ENCODE data around the gene ARAP1. TPM values are rescaled to one million over a fixed set of nuclear protein-coding genes. Genes with fewer than 3 reads are reported as not detected.
A peak's percentile ranks its signal among the peaks of the same experiment; 100 is the strongest.
"Not testable (repeated sequence)": the region's sequence is repeated elsewhere in the genome, so short reads cannot be mapped to it uniquely, and the experiment has no call there.

The ARAP1 gene
- 10 to 100 TPM; 84.3 to 89.6 TPM for total RNA-seq

DNA sequence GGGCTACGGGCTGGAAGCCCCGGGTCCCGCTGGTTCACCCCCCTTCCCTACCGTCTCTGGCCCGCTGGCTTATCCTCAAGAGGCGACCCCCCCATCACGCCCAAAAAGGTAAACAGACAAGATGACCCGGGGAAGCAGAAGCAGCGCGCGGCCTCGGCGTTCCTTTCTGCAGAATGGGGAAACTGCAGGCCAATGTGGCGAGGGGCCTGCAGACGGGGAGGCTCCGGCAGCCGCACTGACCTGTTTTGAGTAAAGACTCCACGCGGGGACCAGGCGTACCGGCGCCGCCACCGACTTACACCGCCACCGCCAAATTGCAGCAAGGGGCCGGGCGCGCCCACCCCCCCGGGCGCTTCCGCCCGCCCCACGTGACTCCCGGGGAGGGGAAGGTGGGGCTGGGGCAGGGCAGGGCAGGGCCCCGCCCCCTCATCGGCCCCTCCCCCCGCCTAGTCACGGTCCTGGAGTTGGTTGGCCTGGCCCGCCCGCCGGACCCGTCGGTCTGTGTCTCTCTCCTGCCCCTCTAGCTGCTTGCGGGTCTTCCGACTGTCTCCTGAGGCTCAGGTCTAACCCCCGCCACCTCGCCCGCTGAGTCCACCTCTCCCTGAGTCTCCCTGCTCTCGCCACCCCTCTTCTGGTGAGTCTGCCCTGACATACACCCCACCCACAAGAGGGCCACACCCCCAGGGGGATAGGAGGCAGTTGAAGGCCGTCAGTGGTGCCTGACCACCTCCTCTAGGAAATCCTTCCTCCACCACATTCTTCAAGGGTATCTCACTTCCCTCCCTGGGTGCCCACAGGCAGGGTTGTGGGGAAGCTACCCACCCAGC is at the start of gene ARAP1:
TSS of gene ARAP1 (minus strand) at position 321 of the 827 bp plus-strand sequence. CDS start 25,280 bp downstream, outside the sequence.
- peak; percentile 85 for ATAC-seq
- CTCF ChIA-PET, result interaction anchor here (1.1 to 1.4 kb wide), 3 partner anchors 27 to 30 kb away, joined by 3 to 7 read pairs (median 4); no protein-coding TSS in a partner anchor
- Mint-ChIP-seq H3K27me3 (ENCODE audit: low read depth) (no peaks in the 10 kb centered on the region), H3K9me3 (ENCODE audit: insufficient read depth) (no peaks in the 10 kb centered on the region), H3K4me1 (ENCODE audit: low read depth) (peaks cover 33% of the 10 kb centered on the region), H3K4me3 (peak within 1 kb of the TSS; percentile 88), H3K36me3 (ENCODE audit: low read depth) (peaks cover 8% of the 10 kb centered on the region), H3K27ac (peak within 1 kb of the TSS; percentile 95)
- peak; percentile 82 for DNase-seq
- POLR2A ChIA-PET, result interaction anchor here (0.6 kb wide), 1 partner anchor 10 kb away, joined by 3 read pairs; no protein-coding TSS in a partner anchor

- H3K27ac Mint-ChIP-seq, result no peak overlapping the region
- H3K36me3 Mint-ChIP-seq (ENCODE audit: low read depth), result peaks cover 3% of the 10 kb centered on the region
- DNase-seq, result no peak
- no peaks in the 10 kb centered on the region for H3K27me3 Mint-ChIP-seq (ENCODE audit: low read depth)
- CTCF ChIA-PET, result no interaction called here
- POLR2A ChIA-PET, result no interaction called here
- no peaks in the 10 kb centered on the region for H3K9me3 Mint-ChIP-seq (ENCODE audit: insufficient read depth)
- no peak for ATAC-seq
- peaks cover 7% of the 10 kb centered on the region for H3K4me1 Mint-ChIP-seq (ENCODE audit: low read depth)
- H3K4me3 Mint-ChIP-seq, result no peak overlapping the region
Observed at GRCh38 chr11:72799441-72799840, 47.2 kb upstream of the ARAP1 start.

- H3K9me3 Mint-ChIP-seq (ENCODE audit: insufficient read depth), result no peaks in the 10 kb centered on the region
- no peak overlapping the region for H3K4me3 Mint-ChIP-seq
- CTCF ChIA-PET, result interaction anchor here (0.8 to 1.0 kb wide), 2 partner anchors 12 to 73 kb away, joined by 3 read pairs; no protein-coding TSS in a partner anchor
- POLR2A ChIA-PET, result interaction anchor here (1.0 kb wide), 1 partner anchor 17 kb away, joined by 3 read pairs; no protein-coding TSS in a partner anchor
- DNase-seq (no peak), ATAC-seq (no peak)
- H3K36me3 Mint-ChIP-seq (ENCODE audit: low read depth), result peaks cover 3% of the 10 kb centered on the region
- peaks cover 13% of the 10 kb centered on the region for H3K4me1 Mint-ChIP-seq (ENCODE audit: low read depth)
- H3K27ac Mint-ChIP-seq, result no peak overlapping the region
- no peaks in the 10 kb centered on the region for H3K27me3 Mint-ChIP-seq (ENCODE audit: low read depth)
Observed at GRCh38 chr11:72798361-72798760, 46.2 kb upstream of the ARAP1 start.

DNA sequence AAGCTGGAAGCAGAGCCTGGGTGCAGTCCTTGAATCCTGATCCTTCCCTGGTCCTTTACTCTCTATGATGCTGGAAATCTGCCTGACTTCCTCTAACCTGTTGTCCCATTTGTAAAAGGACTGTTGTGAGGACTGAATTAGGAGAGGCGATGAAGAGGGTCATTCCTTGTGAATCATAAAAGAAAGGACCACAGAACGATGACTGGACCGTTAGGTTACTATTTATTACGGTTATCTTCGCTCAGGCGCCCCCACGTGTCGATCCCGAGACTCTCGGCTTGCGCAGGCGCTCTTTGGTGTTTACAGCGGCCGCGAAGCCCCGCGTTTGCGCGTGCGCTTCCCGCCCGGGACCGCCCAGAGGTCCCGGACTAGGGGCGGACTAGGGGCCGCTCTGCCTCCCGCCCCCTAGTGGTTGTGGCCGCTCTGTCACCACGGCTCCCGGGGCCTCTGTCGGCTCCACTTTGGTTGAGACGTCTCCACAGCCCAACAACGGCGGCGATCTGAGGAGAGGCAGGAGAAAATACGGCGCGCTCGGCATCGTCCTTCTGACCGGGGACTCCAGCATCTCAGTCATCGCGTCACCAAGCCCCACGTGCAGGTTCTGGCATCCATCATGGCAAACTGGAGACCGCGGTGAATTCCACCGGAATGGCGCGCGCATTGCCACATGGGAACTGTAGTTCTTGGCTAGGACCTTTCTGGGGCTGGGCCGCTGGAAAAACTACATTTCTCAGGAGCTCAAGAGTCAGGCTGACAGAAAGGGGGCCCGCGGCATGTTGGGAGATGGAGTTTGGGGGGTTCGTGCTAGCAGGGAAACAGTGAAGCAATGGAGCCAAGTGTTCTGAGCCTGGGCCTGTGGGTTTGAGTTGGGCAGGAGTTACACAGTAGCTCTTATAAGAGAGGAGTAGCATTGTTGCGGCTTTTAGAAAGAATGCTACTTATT is 41.5 kb upstream of the ARAP1 start, which contains the start of gene STARD10:
TSS of gene STARD10 (minus strand) at position 623 of the 943 bp plus-strand sequence. CDS start 12,866 bp downstream, outside the sequence.
- Mint-ChIP-seq H3K27ac (peak within 1 kb of the TSS; percentile 100), H3K27me3 (ENCODE audit: low read depth) (no peaks in the 10 kb centered on the region), H3K36me3 (ENCODE audit: low read depth) (no peaks in the 10 kb centered on the region), H3K4me1 (ENCODE audit: low read depth) (peaks cover 28% of the 10 kb centered on the region), H3K9me3 (ENCODE audit: insufficient read depth) (no peaks in the 10 kb centered on the region), H3K4me3 (peak within 1 kb of the TSS; percentile 98)
- peak; percentile 98 for ATAC-seq
- ChIA-PET POLR2A (interaction anchor here (0.6 to 3.5 kb wide), 9 partner anchors 12 to 71 kb away, joined by 3 to 21 read pairs (median 5); no protein-coding TSS in a partner anchor), CTCF (interaction anchor here (0.5 to 5.4 kb wide), 39 partner anchors 9 to 491 kb away, joined by 3 to 202 read pairs (median 5); partner anchors contain the start of genes ATG16L2 and FCHSD2)
- peak; percentile 95 for DNase-seq

GRCh38 chr11:72793076-72793424 is 40.8 kb upstream of the ARAP1 start:
- no peaks in the 10 kb centered on the region for H3K36me3 Mint-ChIP-seq (ENCODE audit: low read depth)
- peak overlapping the region; percentile 98 for H3K4me3 Mint-ChIP-seq
- H3K27ac Mint-ChIP-seq, result peak overlapping the region; percentile 100
- ChIA-PET CTCF (interaction anchor here (0.5 to 5.4 kb wide), 18 partner anchors 11 to 385 kb away, joined by 3 to 202 read pairs (median 6); partner anchors contain the start of gene ATG16L2), POLR2A (interaction anchor here (1.0 to 3.5 kb wide), 6 partner anchors 11 to 71 kb away, joined by 3 to 21 read pairs (median 7); no protein-coding TSS in a partner anchor)
- DNase-seq (no peak), ATAC-seq (no peak)
- H3K9me3 Mint-ChIP-seq (ENCODE audit: insufficient read depth), result no peaks in the 10 kb centered on the region
- H3K27me3 Mint-ChIP-seq (ENCODE audit: low read depth), result no peaks in the 10 kb centered on the region
- H3K4me1 Mint-ChIP-seq (ENCODE audit: low read depth), result peaks cover 30% of the 10 kb centered on the region

- no peak overlapping the region for H3K4me3 Mint-ChIP-seq
- DNase-seq (no peak), ATAC-seq (no peak)
- peak overlapping the region; percentile 100 for H3K27ac Mint-ChIP-seq
- CTCF ChIA-PET, result interaction anchor here (0.5 to 5.4 kb wide), 18 partner anchors 10 to 386 kb away, joined by 3 to 202 read pairs (median 6); partner anchors contain the start of gene ATG16L2
- peaks cover 35% of the 10 kb centered on the region for H3K4me1 Mint-ChIP-seq (ENCODE audit: low read depth)
- H3K36me3 Mint-ChIP-seq (ENCODE audit: low read depth), result no peaks in the 10 kb centered on the region
- no peaks in the 10 kb centered on the region for H3K9me3 Mint-ChIP-seq (ENCODE audit: insufficient read depth)
- no peaks in the 10 kb centered on the region for H3K27me3 Mint-ChIP-seq (ENCODE audit: low read depth)
- POLR2A ChIA-PET, result interaction anchor here (0.6 to 3.5 kb wide), 6 partner anchors 11 to 169 kb away, joined by 3 to 21 read pairs (median 6); no protein-coding TSS in a partner anchor
Observed at GRCh38 chr11:72792437-72793021, 40.3 kb upstream of the ARAP1 start.

- ATAC-seq; H3K36me3 Mint-ChIP-seq (ENCODE audit: low read depth); DNase-seq; H3K9me3 Mint-ChIP-seq (ENCODE audit: insufficient read depth); H3K4me3 Mint-ChIP-seq; H3K27ac Mint-ChIP-seq; POLR2A ChIA-PET; H3K27me3 Mint-ChIP-seq (ENCODE audit: low read depth): not testable (repeated sequence)
- H3K4me1 Mint-ChIP-seq (ENCODE audit: low read depth), result peaks cover 48% of the 10 kb centered on the region
- CTCF ChIA-PET, result interaction anchor here (3.3 to 5.4 kb wide), 2 partner anchors 14 to 64 kb away, joined by 31 to 202 read pairs; no protein-coding TSS in a partner anchor
Observed at GRCh38 chr11:72791228-72791627, 39.0 kb upstream of the ARAP1 start.

DNA sequence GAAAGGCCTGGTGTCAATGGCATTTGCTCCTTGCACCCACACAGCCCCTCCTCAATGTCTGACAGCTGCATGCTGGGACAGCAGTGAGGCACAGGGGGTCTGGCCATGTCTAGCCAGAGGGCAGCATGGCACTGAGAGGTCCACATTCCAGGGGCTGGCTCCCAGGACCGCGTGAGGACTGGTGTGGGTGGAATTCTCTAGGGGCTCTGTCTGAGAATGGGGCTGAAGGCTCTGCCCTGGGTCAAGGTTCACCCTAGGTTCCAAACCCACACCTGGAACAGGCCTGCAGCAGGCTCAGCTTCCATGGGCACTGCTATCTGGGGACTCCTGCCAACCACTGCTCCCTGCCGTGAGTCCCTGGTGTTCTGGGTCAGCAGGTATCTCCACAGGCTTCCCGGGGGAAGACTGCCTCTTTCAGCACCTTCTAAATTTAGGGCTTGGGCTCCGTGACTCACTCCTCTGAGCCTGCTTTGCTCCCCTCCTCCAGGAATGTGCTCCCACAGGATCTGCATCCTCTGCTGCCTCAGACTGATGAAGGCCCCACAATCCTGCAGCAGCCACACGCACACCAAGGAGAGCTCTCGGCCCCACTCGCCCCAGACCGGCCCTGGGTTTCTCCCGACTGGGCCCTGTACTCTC is 37.4 kb upstream of the ARAP1 start:
- no peak overlapping the region for H3K27ac Mint-ChIP-seq
- DNase-seq (no peak), ATAC-seq (no peak)
- H3K9me3 Mint-ChIP-seq (ENCODE audit: insufficient read depth), result no peaks in the 10 kb centered on the region
- H3K36me3 Mint-ChIP-seq (ENCODE audit: low read depth), result no peaks in the 10 kb centered on the region
- peaks cover 45% of the 10 kb centered on the region for H3K4me1 Mint-ChIP-seq (ENCODE audit: low read depth)
- ChIA-PET CTCF (interaction anchor here (1.5 kb wide), 1 partner anchor 64 kb away, joined by 10 read pairs; no protein-coding TSS in a partner anchor), POLR2A (no interaction called here)
- H3K27me3 Mint-ChIP-seq (ENCODE audit: low read depth), result no peaks in the 10 kb centered on the region
- H3K4me3 Mint-ChIP-seq, result no peak overlapping the region

DNA sequence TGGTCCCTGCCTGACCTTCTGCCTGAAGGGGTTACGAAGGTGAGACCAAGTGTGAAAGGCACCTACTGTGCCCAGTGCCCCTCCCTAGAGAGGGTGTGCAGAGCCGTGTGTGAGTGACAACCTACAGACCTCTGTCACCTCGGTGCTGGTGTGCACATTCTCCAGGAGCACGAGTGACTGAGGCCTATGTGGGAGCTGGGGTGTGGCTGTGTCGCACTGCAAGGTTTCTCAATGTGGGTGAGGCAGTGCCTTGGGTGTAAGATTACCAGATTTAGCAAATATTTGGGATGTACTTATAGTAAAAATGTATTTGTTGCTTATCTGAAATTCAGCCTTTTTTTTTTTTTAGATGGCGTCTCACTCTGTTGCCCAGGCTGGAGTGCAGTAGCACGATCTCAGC is 36.0 kb upstream of the ARAP1 start:
- H3K9me3 Mint-ChIP-seq (ENCODE audit: insufficient read depth), result no peaks in the 10 kb centered on the region
- ATAC-seq, result no peak
- no peaks in the 10 kb centered on the region for H3K27me3 Mint-ChIP-seq (ENCODE audit: low read depth)
- DNase-seq, result no peak
- H3K4me1 Mint-ChIP-seq (ENCODE audit: low read depth), result peaks cover 36% of the 10 kb centered on the region
- H3K36me3 Mint-ChIP-seq (ENCODE audit: low read depth), result no peaks in the 10 kb centered on the region
- no peak overlapping the region for H3K4me3 Mint-ChIP-seq
- H3K27ac Mint-ChIP-seq, result peak overlapping the region; percentile 77
- POLR2A ChIA-PET, result no interaction called here
- CTCF ChIA-PET, result interaction anchor here (0.8 to 1.5 kb wide), 3 partner anchors 25 to 66 kb away, joined by 3 to 10 read pairs (median 4); no protein-coding TSS in a partner anchor

All from activated CD8-positive, alpha-beta T cell treated with anti-CD3 and anti-CD28 coated beads, Interleukin-2, amount 10 ng/mL, durations not matched to agents 7 days and 5 days (primary cell).